Stomach (tissue), 4 donors: Measurements from ENCODE around the gene GLCE.

ENCODE experiments used
- CTCF ChIP-seq, 7 experiments: fragments of 450-650 bp in 4 of 7; fragments of 200-600 bp in 3 of 7; sonication (generic) in 3 of 7; IDR thresholded peaks; one replicate each; pipeline ENCODE4 v1.5.1; 2016 to 2019; ENCODE audit warnings: antibody characterized with exemption in 7 of 7, control low read depth in 2 of 7, mild to moderate bottlenecking in 1 of 7
- POLR2AphosphoS5 ChIP-seq, 3 donors: sonication (generic); formaldehyde crosslinking; IDR thresholded peaks; one replicate each; pipeline ENCODE4 v1.6.1; 2016; ENCODE audit warnings: antibody characterized with exemption in 3 of 3

- TF ChIP-seq POLR2AphosphoS5 (IDR thresholded peaks at IDR 0.05) = no peak
- TF ChIP-seq CTCF (IDR thresholded peaks at IDR 0.05) = no peak
Measured at GRCh38 chr15:69271217-69271616, 110.8 kb downstream of the GLCE start.
